HepG2 (cell line): ENCODE results near the gene EMC10. TPM values are rescaled to one million over a fixed set of nuclear protein-coding genes. Genes with fewer than 3 reads are reported as not detected.

Source experiments
- FOSL2 ChIP-seq: sonication (generic); formaldehyde crosslinking; IDR thresholded peaks from 2 replicates; pipeline ENCODE4 v1.4.0; 2020; ENCODE audit warnings: missing genetic modification reagents
- KDM3A ChIP-seq: IDR thresholded peaks from 2 replicates; pipeline ENCODE4 v1.6.1; 2018; ENCODE audit warnings: low read depth, missing compliant biosample characterization
- MAFF ChIP-seq: IDR thresholded peaks from 2 replicates; pipeline ENCODE4 v1.6.1; 2011; ENCODE audit warnings: low read depth, low read length, improper control_type of control experiment
- MYNN ChIP-seq: sonication (generic); formaldehyde crosslinking; IDR thresholded peaks from 2 replicates; pipeline ENCODE4 v1.4.0; 2020; ENCODE audit warnings: mild to moderate bottlenecking, low read depth, missing genetic modification reagents
- ZNF607 ChIP-seq: sonication (generic); formaldehyde crosslinking; IDR thresholded peaks from 2 replicates; pipeline ENCODE4 v1.5.1; 2020; ENCODE audit warnings: missing genetic modification reagents, mild to moderate bottlenecking, borderline replicate concordance
- ZNF709 ChIP-seq: sonication (generic); formaldehyde crosslinking; IDR thresholded peaks from 2 replicates; pipeline ENCODE4 v1.5.0; 2020; ENCODE audit warnings: mild to moderate bottlenecking, missing genetic modification reagents
- ZNF768 ChIP-seq: sonication (generic); formaldehyde crosslinking; IDR thresholded peaks from 2 replicates; pipeline ENCODE4 v1.4.0; 2020; ENCODE audit warnings: missing genetic modification reagents
- ZNF772 ChIP-seq: sonication (generic); formaldehyde crosslinking; IDR thresholded peaks from 2 replicates; pipeline ENCODE4 v1.5.0; 2020; ENCODE audit warnings: mild to moderate bottlenecking, missing genetic modification reagents
- polyA plus RNA-seq, 8 experiments: library from polyadenylated mRNA; depleted of rRNA in 3 of 8; stranded (reverse) in 7 of 8; unstranded in 1 of 8; fragments of >200 nt; fragmentation: Illumina TruSeq in 4 of 8; extraction: Trizol in 4 of 8; gene quantifications; 2 replicates each; pipeline versions ENCODE4 v1.2.1 to v1.2.3, GENCODE V29; 2011 to 2016; ENCODE audit warnings: low read depth in 4 of 8, missing spikeins in 1 of 8, mixed read lengths in 1 of 8; ENCODE audit not compliant: insufficient read depth in 1 of 8
- total RNA-seq, 5 experiments: library from RNA; depleted of rRNA; stranded (reverse); fragments of >200 nt; fragmentation: Illumina TruSeq; extraction: Trizol; gene quantifications; 2 replicates each; pipeline ENCODE4 v1.2.3, GENCODE V29; 2016; ENCODE audit warnings: low read depth in 1 of 5
- TF ChIP-seq, protein P1 (sequence below): sonication (generic); formaldehyde crosslinking; IDR thresholded peaks from 2 replicates; pipeline ENCODE4 v1.4.0; 2020; ENCODE audit warnings: missing genetic modification reagents, low read depth, mild to moderate bottlenecking, borderline replicate concordance
- TF ChIP-seq, protein P2 (sequence below): sonication (generic); formaldehyde crosslinking; IDR thresholded peaks from 2 replicates; pipeline ENCODE4 v1.4.0; 2020; ENCODE audit warnings: mild to moderate bottlenecking, missing genetic modification reagents
- TF ChIP-seq, protein P3 (sequence below): sonication (generic); formaldehyde crosslinking; IDR thresholded peaks from 2 replicates; pipeline ENCODE4 v1.4.0; 2020; ENCODE audit warnings: mild to moderate bottlenecking, missing genetic modification reagents
- TF ChIP-seq, protein P4 (sequence below): sonication (generic); formaldehyde crosslinking; IDR thresholded peaks from 2 replicates; pipeline ENCODE4 v1.4.0; 2020; ENCODE audit warnings: missing genetic modification reagents
- TF ChIP-seq, protein P5 (sequence below): sonication (generic); formaldehyde crosslinking; IDR thresholded peaks from 2 replicates; pipeline ENCODE4 v1.4.0; 2020; ENCODE audit warnings: missing genetic modification reagents
- TF ChIP-seq, protein P6 (sequence below): IDR thresholded peaks from 2 replicates; pipeline ENCODE4 v1.6.1; 2016; ENCODE audit warnings: low read depth, borderline replicate concordance
- TF ChIP-seq, protein P7 (sequence below): sonication (generic); formaldehyde crosslinking; IDR thresholded peaks from 2 replicates; pipeline ENCODE4 v1.4.0; 2020; ENCODE audit warnings: missing genetic modification reagents, mild to moderate bottlenecking, borderline replicate concordance
- TF ChIP-seq, protein P8 (sequence below): IDR thresholded peaks from 2 replicates; pipeline ENCODE4 v1.6.1; 2016; ENCODE audit warnings: missing compliant biosample characterization, missing genetic modification reagents, borderline replicate concordance

The EMC10 gene
- total and polyA plus RNA-seq, 2 of the 13 experiments (the other 11 are each of a cell fraction or from before 2014, with no cell fraction given): not detected

DNA sequence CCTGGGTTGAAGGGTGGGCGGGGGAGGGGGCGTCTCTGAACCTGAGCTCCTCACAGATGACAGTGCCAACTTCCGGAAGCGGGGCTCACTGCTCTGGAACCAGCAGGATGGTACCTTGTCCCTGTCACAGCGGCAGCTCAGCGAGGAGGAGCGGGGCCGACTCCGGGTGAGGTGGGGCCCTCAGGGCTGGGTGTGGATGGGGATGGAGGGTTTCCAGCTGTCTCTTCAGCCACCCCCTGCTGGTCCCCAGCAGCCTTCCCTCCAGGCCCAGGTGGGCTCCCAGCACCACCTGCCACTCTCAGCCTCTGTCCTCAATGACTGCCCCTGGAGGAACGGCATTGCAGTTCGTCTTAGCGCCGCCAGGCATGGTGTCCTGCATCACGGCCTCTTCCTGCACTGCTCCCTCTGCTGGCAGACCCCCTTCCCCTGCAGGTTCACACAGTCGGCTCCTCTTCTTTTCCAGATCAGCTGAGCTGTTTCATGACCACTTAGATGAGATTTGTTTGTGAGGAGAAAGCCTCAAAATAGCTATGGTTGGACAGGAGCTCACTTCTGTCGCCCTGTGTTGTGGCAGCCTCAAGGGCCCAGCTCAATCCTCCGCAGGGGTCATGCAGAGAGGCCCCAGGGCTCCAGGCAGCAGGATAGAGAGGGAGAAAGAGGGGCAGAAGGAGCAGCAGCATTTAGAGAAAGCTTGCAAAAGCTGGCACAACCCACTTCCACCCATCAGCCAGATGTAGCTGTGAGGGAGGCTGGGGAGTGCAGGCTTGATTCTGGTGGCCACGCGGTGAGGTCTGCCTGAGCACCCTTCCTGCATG, 2.8 kb downstream of the EMC10 start (continued):
- TF ChIP-seq, protein P1, sequence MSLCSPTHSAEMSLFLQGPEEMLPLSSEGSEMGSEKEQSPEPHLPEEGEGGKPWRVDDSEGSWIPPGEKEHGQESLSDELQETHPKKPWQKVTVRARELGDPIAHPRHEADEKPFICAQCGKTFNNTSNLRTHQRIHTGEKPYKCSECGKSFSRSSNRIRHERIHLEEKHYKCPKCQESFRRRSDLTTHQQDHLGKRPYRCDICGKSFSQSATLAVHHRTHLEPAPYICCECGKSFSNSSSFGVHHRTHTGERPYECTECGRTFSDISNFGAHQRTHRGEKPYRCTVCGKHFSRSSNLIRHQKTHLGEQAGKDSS (CRISPR knock-in tag): peak; percentile 49; the same call in 1 of the 2 replicates
- TF ChIP-seq MAFF (no peak), MYNN (no peak), ZNF709 (no peak), KDM3A (CRISPR knock-in tag) (0 out of 2 replicates have a peak, but pooled peaks have one; percentile 58), ZNF772 (CRISPR knock-in tag) (no peak), FOSL2 (CRISPR knock-in tag) (peak; percentile 14; the same call in 1 of the 2 replicates), ZNF607 (CRISPR knock-in tag) (no peak), ZNF768 (CRISPR knock-in tag) (peak; percentile 32; the same call in 1 of the 2 replicates)
- TF ChIP-seq, protein P2, sequence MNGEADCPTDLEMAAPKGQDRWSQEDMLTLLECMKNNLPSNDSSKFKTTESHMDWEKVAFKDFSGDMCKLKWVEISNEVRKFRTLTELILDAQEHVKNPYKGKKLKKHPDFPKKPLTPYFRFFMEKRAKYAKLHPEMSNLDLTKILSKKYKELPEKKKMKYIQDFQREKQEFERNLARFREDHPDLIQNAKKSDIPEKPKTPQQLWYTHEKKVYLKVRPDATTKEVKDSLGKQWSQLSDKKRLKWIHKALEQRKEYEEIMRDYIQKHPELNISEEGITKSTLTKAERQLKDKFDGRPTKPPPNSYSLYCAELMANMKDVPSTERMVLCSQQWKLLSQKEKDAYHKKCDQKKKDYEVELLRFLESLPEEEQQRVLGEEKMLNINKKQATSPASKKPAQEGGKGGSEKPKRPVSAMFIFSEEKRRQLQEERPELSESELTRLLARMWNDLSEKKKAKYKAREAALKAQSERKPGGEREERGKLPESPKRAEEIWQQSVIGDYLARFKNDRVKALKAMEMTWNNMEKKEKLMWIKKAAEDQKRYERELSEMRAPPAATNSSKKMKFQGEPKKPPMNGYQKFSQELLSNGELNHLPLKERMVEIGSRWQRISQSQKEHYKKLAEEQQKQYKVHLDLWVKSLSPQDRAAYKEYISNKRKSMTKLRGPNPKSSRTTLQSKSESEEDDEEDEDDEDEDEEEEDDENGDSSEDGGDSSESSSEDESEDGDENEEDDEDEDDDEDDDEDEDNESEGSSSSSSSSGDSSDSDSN (CRISPR knock-in tag): peak; percentile 42; the same call in 1 of the 2 replicates
- TF ChIP-seq, protein P3, sequence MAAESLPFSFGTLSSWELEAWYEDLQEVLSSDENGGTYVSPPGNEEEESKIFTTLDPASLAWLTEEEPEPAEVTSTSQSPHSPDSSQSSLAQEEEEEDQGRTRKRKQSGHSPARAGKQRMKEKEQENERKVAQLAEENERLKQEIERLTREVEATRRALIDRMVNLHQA (CRISPR knock-in tag): no peak
- TF ChIP-seq, protein P4, sequence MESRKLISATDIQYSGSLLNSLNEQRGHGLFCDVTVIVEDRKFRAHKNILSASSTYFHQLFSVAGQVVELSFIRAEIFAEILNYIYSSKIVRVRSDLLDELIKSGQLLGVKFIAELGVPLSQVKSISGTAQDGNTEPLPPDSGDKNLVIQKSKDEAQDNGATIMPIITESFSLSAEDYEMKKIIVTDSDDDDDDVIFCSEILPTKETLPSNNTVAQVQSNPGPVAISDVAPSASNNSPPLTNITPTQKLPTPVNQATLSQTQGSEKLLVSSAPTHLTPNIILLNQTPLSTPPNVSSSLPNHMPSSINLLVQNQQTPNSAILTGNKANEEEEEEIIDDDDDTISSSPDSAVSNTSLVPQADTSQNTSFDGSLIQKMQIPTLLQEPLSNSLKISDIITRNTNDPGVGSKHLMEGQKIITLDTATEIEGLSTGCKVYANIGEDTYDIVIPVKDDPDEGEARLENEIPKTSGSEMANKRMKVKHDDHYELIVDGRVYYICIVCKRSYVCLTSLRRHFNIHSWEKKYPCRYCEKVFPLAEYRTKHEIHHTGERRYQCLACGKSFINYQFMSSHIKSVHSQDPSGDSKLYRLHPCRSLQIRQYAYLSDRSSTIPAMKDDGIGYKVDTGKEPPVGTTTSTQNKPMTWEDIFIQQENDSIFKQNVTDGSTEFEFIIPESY: peak; percentile 65
- TF ChIP-seq, protein P5, sequence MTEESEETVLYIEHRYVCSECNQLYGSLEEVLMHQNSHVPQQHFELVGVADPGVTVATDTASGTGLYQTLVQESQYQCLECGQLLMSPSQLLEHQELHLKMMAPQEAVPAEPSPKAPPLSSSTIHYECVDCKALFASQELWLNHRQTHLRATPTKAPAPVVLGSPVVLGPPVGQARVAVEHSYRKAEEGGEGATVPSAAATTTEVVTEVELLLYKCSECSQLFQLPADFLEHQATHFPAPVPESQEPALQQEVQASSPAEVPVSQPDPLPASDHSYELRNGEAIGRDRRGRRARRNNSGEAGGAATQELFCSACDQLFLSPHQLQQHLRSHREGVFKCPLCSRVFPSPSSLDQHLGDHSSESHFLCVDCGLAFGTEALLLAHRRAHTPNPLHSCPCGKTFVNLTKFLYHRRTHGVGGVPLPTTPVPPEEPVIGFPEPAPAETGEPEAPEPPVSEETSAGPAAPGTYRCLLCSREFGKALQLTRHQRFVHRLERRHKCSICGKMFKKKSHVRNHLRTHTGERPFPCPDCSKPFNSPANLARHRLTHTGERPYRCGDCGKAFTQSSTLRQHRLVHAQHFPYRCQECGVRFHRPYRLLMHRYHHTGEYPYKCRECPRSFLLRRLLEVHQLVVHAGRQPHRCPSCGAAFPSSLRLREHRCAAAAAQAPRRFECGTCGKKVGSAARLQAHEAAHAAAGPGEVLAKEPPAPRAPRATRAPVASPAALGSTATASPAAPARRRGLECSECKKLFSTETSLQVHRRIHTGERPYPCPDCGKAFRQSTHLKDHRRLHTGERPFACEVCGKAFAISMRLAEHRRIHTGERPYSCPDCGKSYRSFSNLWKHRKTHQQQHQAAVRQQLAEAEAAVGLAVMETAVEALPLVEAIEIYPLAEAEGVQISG: 0 out of 2 replicates have a peak, but pooled peaks have one; percentile 26
- TF ChIP-seq, protein P6, sequence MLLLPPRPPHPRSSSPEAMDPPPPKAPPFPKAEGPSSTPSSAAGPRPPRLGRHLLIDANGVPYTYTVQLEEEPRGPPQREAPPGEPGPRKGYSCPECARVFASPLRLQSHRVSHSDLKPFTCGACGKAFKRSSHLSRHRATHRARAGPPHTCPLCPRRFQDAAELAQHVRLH (CRISPR knock-in tag): peak; percentile 70; the same call in 1 of the 2 replicates
- TF ChIP-seq, protein P7, sequence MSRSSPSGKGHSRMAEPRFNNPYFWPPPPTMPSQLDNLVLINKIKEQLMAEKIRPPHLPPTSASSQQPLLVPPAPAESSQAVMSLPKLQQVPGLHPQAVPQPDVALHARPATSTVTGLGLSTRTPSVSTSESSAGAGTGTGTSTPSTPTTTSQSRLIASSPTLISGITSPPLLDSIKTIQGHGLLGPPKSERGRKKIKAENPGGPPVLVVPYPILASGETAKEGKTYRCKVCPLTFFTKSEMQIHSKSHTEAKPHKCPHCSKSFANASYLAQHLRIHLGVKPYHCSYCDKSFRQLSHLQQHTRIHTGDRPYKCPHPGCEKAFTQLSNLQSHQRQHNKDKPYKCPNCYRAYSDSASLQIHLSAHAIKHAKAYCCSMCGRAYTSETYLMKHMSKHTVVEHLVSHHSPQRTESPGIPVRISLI: no peak
- TF ChIP-seq, protein P8, sequence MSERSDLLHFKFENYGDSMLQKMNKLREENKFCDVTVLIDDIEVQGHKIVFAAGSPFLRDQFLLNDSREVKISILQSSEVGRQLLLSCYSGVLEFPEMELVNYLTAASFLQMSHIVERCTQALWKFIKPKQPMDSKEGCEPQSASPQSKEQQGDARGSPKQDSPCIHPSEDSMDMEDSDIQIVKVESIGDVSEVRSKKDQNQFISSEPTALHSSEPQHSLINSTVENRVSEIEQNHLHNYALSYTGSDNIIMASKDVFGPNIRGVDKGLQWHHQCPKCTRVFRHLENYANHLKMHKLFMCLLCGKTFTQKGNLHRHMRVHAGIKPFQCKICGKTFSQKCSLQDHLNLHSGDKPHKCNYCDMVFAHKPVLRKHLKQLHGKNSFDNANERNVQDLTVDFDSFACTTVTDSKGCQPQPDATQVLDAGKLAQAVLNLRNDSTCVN (CRISPR knock-in tag): 0 out of 2 replicates have a peak, but pooled peaks have one; percentile 64
